Endothelial cell of umbilical vein (primary cell): ENCODE data around the gene SH3PXD2A. TPM values are rescaled to one million over a fixed set of nuclear protein-coding genes. Genes with fewer than 3 reads are reported as not detected.

ENCODE experiments used
- BruUV-seq: library from RNA; stranded (reverse); fragments of 400-500 nt; replicated peaks from 2 replicates; lab custom pipeline; 2021; lab: Mats Ljungman, UMichigan
- CTCF ChIA-PET: fragments of 300-600, 350-600 bp; sonication (Branson Sonifier 250); formaldehyde crosslinking; loops from one replicate; lab custom pipeline; 2021; ENCODE audit warnings: antibody characterized with exemption, inconsistent platforms; lab: Charles Lee
- POLR2A ChIA-PET: fragments of 300-600, 350-600 bp; sonication (Branson Sonifier 250); formaldehyde crosslinking; loops from one replicate; lab custom pipeline; 2021; ENCODE audit warnings: antibody characterized with exemption, inconsistent platforms; lab: Charles Lee
- DNase-seq: peaks from one replicate; pipeline ENCODE4 v3.0.0-alpha.2; 2011; ENCODE audit warnings: low read depth, low spot score
- FAIRE-seq: peaks from 2 replicates; lab custom pipeline; 2011; peaks lifted over from hg19 to GRCh38; lab: Jason Lieb, UNC
- H2AFZ ChIP-seq: 2 replicates; pipeline ENCODE4 v1.6.0; 2012; ENCODE audit warnings: low read depth, low read length, control low read depth, inconsistent platforms
- H3K27ac ChIP-seq: 2 replicates; pipeline ENCODE4 v1.5.1; 2011; ENCODE audit warnings: low read depth, mild to moderate bottlenecking, control low read depth, low read length, moderate library complexity; ENCODE audit not compliant: insufficient read depth
- H3K27me3 ChIP-seq, 2 experiments: 2 replicates each; pipeline versions ENCODE4 v1.6.0 to v1.6.1; 2011; ENCODE audit warnings: low read length in 2 of 2, mixed read lengths in 1 of 2; ENCODE audit not compliant: control insufficient read depth in 2 of 2, insufficient read depth in 2 of 2
- H3K36me3 ChIP-seq, 2 experiments: 2 replicates in 1 of 2; 3 replicates in 1 of 2; pipeline ENCODE4 v1.5.1; 2011; ENCODE audit warnings: low read length in 2 of 2, mild to moderate bottlenecking in 1 of 2, moderate library complexity in 1 of 2; ENCODE audit not compliant: control insufficient read depth in 2 of 2, insufficient read depth in 2 of 2; ENCODE audit errors: extremely low read depth in 1 of 2
- H3K4me1 ChIP-seq: 3 replicates; pipeline ENCODE4 v1.5.1; 2011; ENCODE audit warnings: mild to moderate bottlenecking, low read length; ENCODE audit not compliant: control insufficient read depth, insufficient read depth; ENCODE audit errors: extremely low read depth
- H3K4me2 ChIP-seq: 2 replicates; pipeline ENCODE4 v1.6.1; 2011; ENCODE audit warnings: low read length, control low read depth, mixed read lengths; ENCODE audit not compliant: insufficient read depth
- H3K4me3 ChIP-seq, 3 experiments: fragments of 200-600 bp in 1 of 3; sonication (generic), shearing (Covaris generic) in 1 of 3; replicated peaks in 1 of 3; 2 replicates each; pipeline ENCODE4 v1.5.1; 2011 to 2016; ENCODE audit warnings: control low read depth in 3 of 3, low read length in 3 of 3, mild to moderate bottlenecking in 2 of 3, inconsistent platforms in 1 of 3, low read depth in 1 of 3, moderate library complexity in 1 of 3; ENCODE audit not compliant: insufficient read depth in 1 of 3
- H3K79me2 ChIP-seq: 2 replicates; pipeline ENCODE4 v1.6.0; 2012; ENCODE audit warnings: low read length, inconsistent platforms; ENCODE audit not compliant: control insufficient read depth, insufficient read depth
- H3K9ac ChIP-seq: replicated peaks from 2 replicates; pipeline ENCODE3; 2011; ENCODE audit warnings: low read length, control low read depth; ENCODE audit not compliant: insufficient read depth; ENCODE audit errors: extremely low read depth
- H3K9me1 ChIP-seq: replicated peaks from 3 replicates; pipeline ENCODE4 v1.6.0; 2011; ENCODE audit warnings: mild to moderate bottlenecking, low read length; ENCODE audit not compliant: control insufficient read depth, insufficient read depth; ENCODE audit errors: extremely low read depth
- H3K9me3 ChIP-seq: replicated peaks from 2 replicates; pipeline ENCODE4 v1.5.1; 2012; ENCODE audit warnings: low read length, inconsistent platforms; ENCODE audit not compliant: control insufficient read depth, insufficient read depth
- H4K20me1 ChIP-seq: replicated peaks from 2 replicates; pipeline ENCODE3; 2011; ENCODE audit warnings: mild to moderate bottlenecking, low read length; ENCODE audit not compliant: control insufficient read depth, insufficient read depth; ENCODE audit errors: extremely low read depth
- CTCF ChIP-seq, 2 donors: IDR thresholded peaks; 1 replicate in 1 of 2; 2 replicates in 1 of 2; pipeline ENCODE4 v1.5.1; 2011; ENCODE audit warnings: low read length in 2 of 2, mild to moderate bottlenecking in 2 of 2, moderate library complexity in 2 of 2, control low read depth in 1 of 2, inconsistent platforms in 1 of 2, low read depth in 1 of 2; ENCODE audit not compliant: insufficient read depth in 1 of 2; ENCODE audit errors: extremely low read depth in 1 of 2
- EZH2 ChIP-seq: IDR thresholded peaks from 2 replicates; pipeline ENCODE4 v1.6.1; 2012; ENCODE audit warnings: borderline replicate concordance, low read depth, mild to moderate bottlenecking, moderate library complexity, low read length, inconsistent platforms; ENCODE audit not compliant: severe bottlenecking
- FOS ChIP-seq: IDR thresholded peaks from 2 replicates; pipeline ENCODE4 v1.6.1; 2011; ENCODE audit warnings: mild to moderate bottlenecking, low read length, moderate library complexity, borderline replicate concordance; ENCODE audit not compliant: insufficient read depth
- GATA2 ChIP-seq: IDR thresholded peaks from 2 replicates; pipeline ENCODE4 v1.7.0; 2011; ENCODE audit warnings: low read depth, mild to moderate bottlenecking, moderate library complexity, mixed read lengths, low read length; ENCODE audit not compliant: insufficient read length, insufficient read depth
- JUN ChIP-seq: IDR thresholded peaks from 2 replicates; pipeline ENCODE4 v1.6.1; 2011; ENCODE audit warnings: borderline replicate concordance, low read depth; ENCODE audit not compliant: insufficient read length, insufficient read depth
- MYC ChIP-seq: IDR thresholded peaks from one replicate; pipeline ENCODE4 v1.6.1; 2011; ENCODE audit warnings: mild to moderate bottlenecking, low read depth, low read length
- POLR2A ChIP-seq: IDR thresholded peaks from 2 replicates; pipeline ENCODE4 v1.6.1; 2012; ENCODE audit warnings: low read depth, mild to moderate bottlenecking, control low read depth, low read length
- POLR2AphosphoS5 ChIP-seq: IDR thresholded peaks from 2 replicates; pipeline ENCODE4 v1.6.1; 2012; ENCODE audit warnings: low read depth, mild to moderate bottlenecking, control low read depth, low read length, moderate library complexity; ENCODE audit not compliant: insufficient read depth
- dilution Hi-C: fragments of 300-500 bp; cut with MboI; formaldehyde crosslinking; loops from one replicate; pipeline ENCODE4 v1.15.0; 2019; ENCODE audit warnings: low sequenced_read_pairs; ENCODE audit not compliant: extremely low pct_ligation_motif_present
- intact Hi-C: fragments of 100-400 bp; cut with micrococcal nuclease; formaldehyde crosslinking; loops from one replicate; pipeline ENCODE4 v1.10.0; 2022
- polyA plus RNA-seq, 4 experiments: library from polyadenylated mRNA; depleted of rRNA in 3 of 4; stranded (reverse) in 3 of 4; unstranded in 1 of 4; fragments of >200 nt; gene quantifications; 2 replicates each; pipeline versions ENCODE4 v1.2.1 to v1.2.3, GENCODE V29; 2011 to 2012; ENCODE audit warnings: missing spikeins in 1 of 4
- total RNA-seq: library from RNA; stranded (reverse); gene quantifications from 2 replicates; pipeline ENCODE4 v1.2.3, GENCODE V29; 2021
- TF ChIP-seq, protein P1 (sequence below): IDR thresholded peaks from 2 replicates; pipeline ENCODE4 v1.6.1; 2011; ENCODE audit not compliant: insufficient read depth, insufficient read length

SH3PXD2A gene
- total and polyA plus RNA-seq, 2 donors (not counting 3 experiments of a cell fraction or from before 2014, with no cell fraction given): 1.4 to 5.1 TPM

- CTCF ChIA-PET: interaction anchor here (3.1 kb wide), 1 partner anchor 21 kb away, joined by 11 read pairs; no protein-coding TSS in a partner anchor
- DNase-seq (no peak), FAIRE-seq (no peak)
- H3K9me1 ChIP-seq: no peaks in the 10 kb centered on the region
- no peaks in the 10 kb centered on the region for H3K27me3 ChIP-seq
- H2AFZ ChIP-seq: no peak overlapping the region
- no peak overlapping the region for H3K27ac ChIP-seq
- no peaks in the 10 kb centered on the region for H3K79me2 ChIP-seq
- BruUV-seq: no TSS peak
- no peaks in the 10 kb centered on the region for H3K9me3 ChIP-seq
- H3K4me1 ChIP-seq: peaks cover 2% of the 10 kb centered on the region
- H4K20me1 ChIP-seq: no peaks in the 10 kb centered on the region
- POLR2A ChIA-PET: no interaction called here
- dilution Hi-C loops (loop anchor here (25.0 kb wide), 1 partner anchor 156 kb away; the partner anchor contains the start of gene SH3PXD2A), intact Hi-C loops (no loop called here)
- H3K36me3 ChIP-seq: no peaks in the 10 kb centered on the region
- no peak for TF ChIP-seq MYC
- no peak for TF ChIP-seq CTCF (IDR thresholded peaks at IDR 0.05; ENCODE audit: extremely low read depth in 1 of 2, insufficient read depth in 1 of 2, low read depth in 1 of 2, low read length in 2 of 2)
- TF ChIP-seq GATA2: no peak
- no peak for TF ChIP-seq JUN
- no peak for TF ChIP-seq POLR2A
- no peak overlapping the region for H3K4me2 ChIP-seq
- H3K4me3 ChIP-seq: no peak overlapping the region
- H3K9ac ChIP-seq: no peak overlapping the region
Observed at GRCh38 chr10:103706762-103707161, 148.6 kb downstream of the SH3PXD2A start.

DNA sequence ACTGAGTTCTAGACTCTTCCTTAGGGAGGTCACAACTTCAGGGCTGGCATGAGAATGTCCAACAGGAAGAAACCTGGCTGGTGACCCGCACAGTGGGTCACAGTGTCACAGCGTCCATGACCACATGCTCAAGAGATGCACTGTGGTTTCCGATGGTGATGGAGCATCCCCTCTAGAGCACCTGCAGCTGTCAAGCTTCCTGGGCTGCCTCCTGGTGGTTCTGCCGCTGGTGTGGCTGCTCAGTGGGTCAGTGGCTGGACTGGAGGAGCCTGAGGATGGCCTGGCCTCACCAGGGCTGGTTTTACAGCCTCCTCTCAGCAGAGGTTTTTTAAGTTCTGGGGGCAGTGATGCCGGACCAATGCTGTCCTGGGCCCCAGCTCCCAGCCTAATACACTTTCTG lies 149.3 kb downstream of the SH3PXD2A start:
- H2AFZ ChIP-seq: no peak overlapping the region
- no peaks in the 10 kb centered on the region for H3K27me3 ChIP-seq
- CTCF ChIA-PET: interaction anchor here (1.5 to 1.7 kb wide), 2 partner anchors 20 to 107 kb away, joined by 3 to 5 read pairs; no protein-coding TSS in a partner anchor
- POLR2A ChIA-PET: no interaction called here
- no peaks in the 10 kb centered on the region for H3K36me3 ChIP-seq
- FAIRE-seq (no peak), DNase-seq (no peak)
- TF ChIP-seq POLR2AphosphoS5 (no peak), POLR2A (no peak), GATA2 (no peak), CTCF (IDR thresholded peaks at IDR 0.05; ENCODE audit: extremely low read depth in 1 of 2, insufficient read depth in 1 of 2, low read depth in 1 of 2, low read length in 2 of 2) (no peak), JUN (no peak), FOS (no peak), EZH2 (no peak), MYC (no peak)
- TF ChIP-seq, protein P1, sequence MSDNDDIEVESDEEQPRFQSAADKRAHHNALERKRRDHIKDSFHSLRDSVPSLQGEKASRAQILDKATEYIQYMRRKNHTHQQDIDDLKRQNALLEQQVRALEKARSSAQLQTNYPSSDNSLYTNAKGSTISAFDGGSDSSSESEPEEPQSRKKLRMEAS: no peak
- no peak overlapping the region for H3K4me3 ChIP-seq
- no peak overlapping the region for H3K4me2 ChIP-seq
- BruUV-seq: no TSS peak
- intact Hi-C loops (no loop called here), dilution Hi-C loops (loop anchor here (25.0 kb wide), 1 partner anchor 156 kb away; the partner anchor contains the start of gene SH3PXD2A)
- no peaks in the 10 kb centered on the region for H3K9me3 ChIP-seq
- peaks cover 2% of the 10 kb centered on the region for H3K4me1 ChIP-seq
- H3K27ac ChIP-seq: no peak overlapping the region
- H3K9ac ChIP-seq: no peak overlapping the region
- H3K9me1 ChIP-seq: no peaks in the 10 kb centered on the region
- H4K20me1 ChIP-seq: no peaks in the 10 kb centered on the region
- H3K79me2 ChIP-seq: no peaks in the 10 kb centered on the region
